ENCODE measurements around the gene GPR161.
"Not testable (repeated sequence)": the region's sequence is repeated elsewhere in the genome, so short reads cannot be mapped to it uniquely, and the experiment has no call there.

Gene GPR161

GRCh38 chr1:168155910-168156309 lies 19.2 kb upstream of the GPR161 start:
- no peak overlapping the region for H2BK15ac ChIP-seq (replicated peaks; ENCODE audit: low read depth)
- H2BK5ac ChIP-seq (ENCODE audit: low read length): no peak overlapping the region
- no peak overlapping the region for H2AK5ac ChIP-seq (ENCODE audit: low read length)
- no peaks in the 10 kb centered on the region for H3K36me3 ChIP-seq (ENCODE audit: control insufficient read depth, insufficient read depth, low read length)
- no peak overlapping the region for H3K9ac ChIP-seq (ENCODE audit: low read length)
- no peak overlapping the region for H3K56ac ChIP-seq (ENCODE audit: low read length)
- H3K27ac ChIP-seq (ENCODE audit: low read depth, low read length): no peak overlapping the region
- no peaks in the 10 kb centered on the region for H3K27me3 ChIP-seq (ENCODE audit: insufficient read depth, low read length, poor library complexity)
- no peak overlapping the region for H3K23ac ChIP-seq (ENCODE audit: low read length)
- no peak overlapping the region for H3K4me3 ChIP-seq (ENCODE audit: low read length)
- no peak overlapping the region for H3K4ac ChIP-seq (ENCODE audit: low read depth, low read length)
- no CpG with 5 or more reads among the region's 4 CpGs for WGBS (ENCODE audit: extremely low coverage, insufficient coverage, low lambda C conversion rate)
- no peaks in the 10 kb centered on the region for H3K79me2 ChIP-seq (ENCODE audit: control insufficient read depth, insufficient read depth, low read length)
- H4K8ac ChIP-seq (ENCODE audit: low read depth, low read length): no peak overlapping the region
- H3K4me2 ChIP-seq (ENCODE audit: low read length): no peak overlapping the region
- no peak overlapping the region for H2BK120ac ChIP-seq (ENCODE audit: low read depth, low read length)
- no peak overlapping the region for H4K5ac ChIP-seq (ENCODE audit: low read length)
- H3K79me1 ChIP-seq (ENCODE audit: low read length): no peaks in the 10 kb centered on the region
- DNase-seq: no peak
- no peaks in the 10 kb centered on the region for H3K4me1 ChIP-seq (ENCODE audit: control insufficient read depth, low read depth, low read length)
- no peak overlapping the region for H3K18ac ChIP-seq (ENCODE audit: low read length)

GRCh38 chr1:168154707-168155106 lies 18.0 kb upstream of the GPR161 start:
- H2BK15ac ChIP-seq (replicated peaks; ENCODE audit: low read depth); H4K5ac ChIP-seq (ENCODE audit: low read length); H3K56ac ChIP-seq (ENCODE audit: low read length); H3K9ac ChIP-seq (ENCODE audit: low read length); H3K27me3 ChIP-seq (ENCODE audit: insufficient read depth, low read length, poor library complexity); H3K4me3 ChIP-seq (ENCODE audit: low read length); H2BK5ac ChIP-seq (ENCODE audit: low read length); H4K8ac ChIP-seq (ENCODE audit: low read depth, low read length); H3K27ac ChIP-seq (ENCODE audit: low read depth, low read length); H3K4ac ChIP-seq (ENCODE audit: low read depth, low read length); H3K4me1 ChIP-seq (ENCODE audit: control insufficient read depth, low read depth, low read length); H2BK120ac ChIP-seq (ENCODE audit: low read depth, low read length); H3K23ac ChIP-seq (ENCODE audit: low read length); H3K79me2 ChIP-seq (ENCODE audit: control insufficient read depth, insufficient read depth, low read length); H3K36me3 ChIP-seq (ENCODE audit: control insufficient read depth, insufficient read depth, low read length); H2AK5ac ChIP-seq (ENCODE audit: low read length); H3K18ac ChIP-seq (ENCODE audit: low read length); H3K79me1 ChIP-seq (ENCODE audit: low read length); H3K4me2 ChIP-seq (ENCODE audit: low read length): not testable (repeated sequence)
- DNase-seq: peak; percentile 11
- no CpG with 5 or more reads among the region's 4 CpGs for WGBS (ENCODE audit: extremely low coverage, insufficient coverage, low lambda C conversion rate)

- H3K4me3 ChIP-seq (ENCODE audit: low read length): no peak overlapping the region
- no peak overlapping the region for H2AK5ac ChIP-seq (ENCODE audit: low read length)
- no peak overlapping the region for H2BK120ac ChIP-seq (ENCODE audit: low read depth, low read length)
- no peak overlapping the region for H3K27ac ChIP-seq (ENCODE audit: low read depth, low read length)
- no peak overlapping the region for H3K56ac ChIP-seq (ENCODE audit: low read length)
- no peak overlapping the region for H3K9ac ChIP-seq (ENCODE audit: low read length)
- H3K36me3 ChIP-seq (ENCODE audit: control insufficient read depth, insufficient read depth, low read length): no peaks in the 10 kb centered on the region
- H3K27me3 ChIP-seq (ENCODE audit: insufficient read depth, low read length, poor library complexity): no peaks in the 10 kb centered on the region
- no peak overlapping the region for H3K23ac ChIP-seq (ENCODE audit: low read length)
- H4K5ac ChIP-seq (ENCODE audit: low read length): no peak overlapping the region
- H3K4me2 ChIP-seq (ENCODE audit: low read length): no peak overlapping the region
- DNase-seq: no peak
- no peak overlapping the region for H4K8ac ChIP-seq (ENCODE audit: low read depth, low read length)
- no peak overlapping the region for H2BK15ac ChIP-seq (replicated peaks; ENCODE audit: low read depth)
- H3K79me1 ChIP-seq (ENCODE audit: low read length): no peaks in the 10 kb centered on the region
- WGBS (ENCODE audit: extremely low coverage, insufficient coverage, low lambda C conversion rate): no CpG with 5 or more reads among the region's 4 CpGs
- no peak overlapping the region for H2BK5ac ChIP-seq (ENCODE audit: low read length)
- H3K4ac ChIP-seq (ENCODE audit: low read depth, low read length): no peak overlapping the region
- no peak overlapping the region for H3K18ac ChIP-seq (ENCODE audit: low read length)
- no peaks in the 10 kb centered on the region for H3K4me1 ChIP-seq (ENCODE audit: control insufficient read depth, low read depth, low read length)
- H3K79me2 ChIP-seq (ENCODE audit: control insufficient read depth, insufficient read depth, low read length): no peaks in the 10 kb centered on the region
Observed at GRCh38 chr1:168151935-168152334, 15.2 kb upstream of the GPR161 start.

GRCh38 chr1:168150283-168150682 lies 13.6 kb upstream of the GPR161 start:
- no peak overlapping the region for H3K27ac ChIP-seq (ENCODE audit: low read depth, low read length)
- H3K56ac ChIP-seq (ENCODE audit: low read length): no peak overlapping the region
- H3K9ac ChIP-seq (ENCODE audit: low read length): no peak overlapping the region
- no peak for DNase-seq
- no peak overlapping the region for H2AK5ac ChIP-seq (ENCODE audit: low read length)
- no peaks in the 10 kb centered on the region for H3K79me1 ChIP-seq (ENCODE audit: low read length)
- peaks cover 3% of the 10 kb centered on the region for H3K4me1 ChIP-seq (ENCODE audit: control insufficient read depth, low read depth, low read length)
- no peak overlapping the region for H2BK5ac ChIP-seq (ENCODE audit: low read length)
- no peak overlapping the region for H3K4me2 ChIP-seq (ENCODE audit: low read length)
- no peak overlapping the region for H4K5ac ChIP-seq (ENCODE audit: low read length)
- H3K4ac ChIP-seq (ENCODE audit: low read depth, low read length): no peak overlapping the region
- H3K4me3 ChIP-seq (ENCODE audit: low read length): no peak overlapping the region
- H3K27me3 ChIP-seq (ENCODE audit: insufficient read depth, low read length, poor library complexity): no peaks in the 10 kb centered on the region
- H3K36me3 ChIP-seq (ENCODE audit: control insufficient read depth, insufficient read depth, low read length): no peaks in the 10 kb centered on the region
- WGBS (ENCODE audit: extremely low coverage, insufficient coverage, low lambda C conversion rate): no CpG with 5 or more reads among the region's 1 CpG
- no peak overlapping the region for H2BK15ac ChIP-seq (replicated peaks; ENCODE audit: low read depth)
- H4K8ac ChIP-seq (ENCODE audit: low read depth, low read length): no peak overlapping the region
- no peak overlapping the region for H3K23ac ChIP-seq (ENCODE audit: low read length)
- H2BK120ac ChIP-seq (ENCODE audit: low read depth, low read length): no peak overlapping the region
- no peaks in the 10 kb centered on the region for H3K79me2 ChIP-seq (ENCODE audit: control insufficient read depth, insufficient read depth, low read length)
- no peak overlapping the region for H3K18ac ChIP-seq (ENCODE audit: low read length)

- no peak overlapping the region for H3K27ac ChIP-seq (ENCODE audit: low read depth, low read length)
- H3K9ac ChIP-seq (ENCODE audit: low read length): no peak overlapping the region
- H2BK5ac ChIP-seq (ENCODE audit: low read length): no peak overlapping the region
- no peak overlapping the region for H2BK15ac ChIP-seq (replicated peaks; ENCODE audit: low read depth)
- no peak overlapping the region for H3K4ac ChIP-seq (ENCODE audit: low read depth, low read length)
- WGBS (ENCODE audit: extremely low coverage, insufficient coverage, low lambda C conversion rate): no CpG with 5 or more reads among the region's 4 CpGs
- peaks cover 4% of the 10 kb centered on the region for H3K4me1 ChIP-seq (ENCODE audit: control insufficient read depth, low read depth, low read length)
- no peak overlapping the region for H3K4me2 ChIP-seq (ENCODE audit: low read length)
- H2AK5ac ChIP-seq (ENCODE audit: low read length): no peak overlapping the region
- H3K36me3 ChIP-seq (ENCODE audit: control insufficient read depth, insufficient read depth, low read length): no peaks in the 10 kb centered on the region
- H3K79me2 ChIP-seq (ENCODE audit: control insufficient read depth, insufficient read depth, low read length): no peaks in the 10 kb centered on the region
- no peaks in the 10 kb centered on the region for H3K27me3 ChIP-seq (ENCODE audit: insufficient read depth, low read length, poor library complexity)
- no peaks in the 10 kb centered on the region for H3K79me1 ChIP-seq (ENCODE audit: low read length)
- no peak overlapping the region for H3K23ac ChIP-seq (ENCODE audit: low read length)
- H4K8ac ChIP-seq (ENCODE audit: low read depth, low read length): no peak overlapping the region
- H4K5ac ChIP-seq (ENCODE audit: low read length): no peak overlapping the region
- no peak overlapping the region for H3K4me3 ChIP-seq (ENCODE audit: low read length)
- H2BK120ac ChIP-seq (ENCODE audit: low read depth, low read length): no peak overlapping the region
- no peak overlapping the region for H3K56ac ChIP-seq (ENCODE audit: low read length)
- DNase-seq: no peak
- H3K18ac ChIP-seq (ENCODE audit: low read length): no peak overlapping the region
Observed at GRCh38 chr1:168148916-168149315, 12.2 kb upstream of the GPR161 start.

GRCh38 chr1:168146626-168147025 lies 9.9 kb upstream of the GPR161 start:
- no peak overlapping the region for H3K23ac ChIP-seq (ENCODE audit: low read length)
- no peak overlapping the region for H3K4me2 ChIP-seq (ENCODE audit: low read length)
- no peak overlapping the region for H2AK5ac ChIP-seq (ENCODE audit: low read length)
- no peaks in the 10 kb centered on the region for H3K79me2 ChIP-seq (ENCODE audit: control insufficient read depth, insufficient read depth, low read length)
- no peak overlapping the region for H4K5ac ChIP-seq (ENCODE audit: low read length)
- H3K18ac ChIP-seq (ENCODE audit: low read length): no peak overlapping the region
- no CpG with 5 or more reads among the region's 11 CpGs for WGBS (ENCODE audit: extremely low coverage, insufficient coverage, low lambda C conversion rate)
- no peak overlapping the region for H3K27ac ChIP-seq (ENCODE audit: low read depth, low read length)
- no peak overlapping the region for H3K4me3 ChIP-seq (ENCODE audit: low read length)
- H3K9ac ChIP-seq (ENCODE audit: low read length): no peak overlapping the region
- peaks cover 4% of the 10 kb centered on the region for H3K4me1 ChIP-seq (ENCODE audit: control insufficient read depth, low read depth, low read length)
- H4K8ac ChIP-seq (ENCODE audit: low read depth, low read length): no peak overlapping the region
- H2BK120ac ChIP-seq (ENCODE audit: low read depth, low read length): no peak overlapping the region
- H3K4ac ChIP-seq (ENCODE audit: low read depth, low read length): no peak overlapping the region
- no peaks in the 10 kb centered on the region for H3K27me3 ChIP-seq (ENCODE audit: insufficient read depth, low read length, poor library complexity)
- no peak overlapping the region for H3K56ac ChIP-seq (ENCODE audit: low read length)
- H2BK15ac ChIP-seq (replicated peaks; ENCODE audit: low read depth): no peak overlapping the region
- no peaks in the 10 kb centered on the region for H3K79me1 ChIP-seq (ENCODE audit: low read length)
- H2BK5ac ChIP-seq (ENCODE audit: low read length): no peak overlapping the region
- H3K36me3 ChIP-seq (ENCODE audit: control insufficient read depth, insufficient read depth, low read length): no peaks in the 10 kb centered on the region
- peak; percentile 81 for DNase-seq

Data from mesendoderm (in vitro differentiated cells).